ENCODE data around the gene PISD.

Gene PISD

GRCh38 chr22:31585161-31585859 lies 76.7 kb downstream of the PISD start:
- peaks cover 47% of the 10 kb centered on the region for H3K4me1 Mint-ChIP-seq
- H3K27me3 Mint-ChIP-seq: no peaks in the 10 kb centered on the region
- H3K4me3 Mint-ChIP-seq: no peak overlapping the region
- H3K27ac Mint-ChIP-seq: no peak overlapping the region
- DNase-seq: no peak
- H3K9me3 Mint-ChIP-seq: no peaks in the 10 kb centered on the region
- no peak for ATAC-seq

- ATAC-seq (no peak), DNase-seq (no peak)
- H3K9me3 Mint-ChIP-seq: no peaks in the 10 kb centered on the region
- H3K27me3 Mint-ChIP-seq: no peaks in the 10 kb centered on the region
- peaks cover 47% of the 10 kb centered on the region for H3K4me1 Mint-ChIP-seq
- H3K4me3 Mint-ChIP-seq: no peak overlapping the region
- H3K27ac Mint-ChIP-seq: no peak overlapping the region
Measured at GRCh38 chr22:31584804-31585160, 77.2 kb downstream of the PISD start.

GRCh38 chr22:31583861-31584485 lies 78.0 kb downstream of the PISD start:
- H3K27ac Mint-ChIP-seq: peak overlapping the region; percentile 46 to 85

GRCh38 chr22:31579835-31580242 lies 82.2 kb downstream of the PISD start:
- H3K4me1 Mint-ChIP-seq: peaks cover 33% of the 10 kb centered on the region
- no peak for ATAC-seq
- no peaks in the 10 kb centered on the region for H3K27me3 Mint-ChIP-seq
- no peak overlapping the region for H3K4me3 Mint-ChIP-seq
- H3K9me3 Mint-ChIP-seq: no peaks in the 10 kb centered on the region
- peak overlapping the region in 1 of 2 donors; percentile 3 for H3K27ac Mint-ChIP-seq
- no peak for DNase-seq

More at GRCh38 chr22:31583861-31584485, 78.0 kb downstream of the PISD start:
- DNase-seq (no peak), ATAC-seq (no peak)
- Mint-ChIP-seq H3K4me3 (no peak overlapping the region), H3K27me3 (no peaks in the 10 kb centered on the region), H3K4me1 (peaks cover 47% of the 10 kb centered on the region), H3K9me3 (no peaks in the 10 kb centered on the region)

GRCh38 chr22:31578171-31578570 lies 83.8 kb downstream of the PISD start:
- no peak for ATAC-seq
- Mint-ChIP-seq H3K4me1 (peaks cover 16% of the 10 kb centered on the region), H3K27ac (no peak overlapping the region), H3K27me3 (no peaks in the 10 kb centered on the region), H3K9me3 (no peaks in the 10 kb centered on the region), H3K4me3 (no peak overlapping the region)
- DNase-seq: no peak

- peak overlapping the region in 1 of 2 donors; percentile 1 for H3K27ac Mint-ChIP-seq
Measured at GRCh38 chr22:31577711-31578110, 84.3 kb downstream of the PISD start.

GRCh38 chr22:31575190-31575589 lies 86.8 kb downstream of the PISD start:
- Mint-ChIP-seq H3K27ac (peak overlapping the region in 1 of 2 donors; percentile 33), H3K9me3 (no peaks in the 10 kb centered on the region)

More at GRCh38 chr22:31577711-31578110, 84.3 kb downstream of the PISD start:
- H3K9me3 Mint-ChIP-seq: no peaks in the 10 kb centered on the region
- DNase-seq (no peak), ATAC-seq (no peak)
- H3K27me3 Mint-ChIP-seq: no peaks in the 10 kb centered on the region
- H3K4me3 Mint-ChIP-seq: no peak overlapping the region
- H3K4me1 Mint-ChIP-seq: peaks cover 12% of the 10 kb centered on the region

GRCh38 chr22:31574055-31574670 lies 87.9 kb downstream of the PISD start:
- H3K27me3 Mint-ChIP-seq: no peaks in the 10 kb centered on the region
- H3K4me1 Mint-ChIP-seq: peaks cover 9% of the 10 kb centered on the region
- no peak overlapping the region for H3K4me3 Mint-ChIP-seq
- H3K9me3 Mint-ChIP-seq: no peaks in the 10 kb centered on the region
- no peak for DNase-seq
- ATAC-seq: no peak
- peak overlapping the region; percentile 13 to 87 for H3K27ac Mint-ChIP-seq

More at GRCh38 chr22:31575190-31575589, 86.8 kb downstream of the PISD start:
- H3K4me1 Mint-ChIP-seq: peaks cover 7% of the 10 kb centered on the region
- no peak overlapping the region for H3K4me3 Mint-ChIP-seq
- ATAC-seq (no peak), DNase-seq (no peak)
- H3K27me3 Mint-ChIP-seq: no peaks in the 10 kb centered on the region

- H3K4me3 Mint-ChIP-seq: no peak overlapping the region
- peaks cover 10% of the 10 kb centered on the region for H3K4me1 Mint-ChIP-seq
- no peaks in the 10 kb centered on the region for H3K9me3 Mint-ChIP-seq
- H3K27ac Mint-ChIP-seq: peak overlapping the region in 1 of 2 donors; percentile 51
- DNase-seq (no peak), ATAC-seq (no peak)
- no peaks in the 10 kb centered on the region for H3K27me3 Mint-ChIP-seq
Measured at GRCh38 chr22:31572939-31573338, 89.1 kb downstream of the PISD start.

GRCh38 chr22:31569126-31569525 lies 92.9 kb downstream of the PISD start:
- Mint-ChIP-seq H3K9me3 (no peaks in the 10 kb centered on the region), H3K4me1 (peaks cover 19% of the 10 kb centered on the region), H3K4me3 (no peak overlapping the region), H3K27ac (peak overlapping the region in 1 of 2 donors; percentile 88), H3K27me3 (no peaks in the 10 kb centered on the region)
- no peak for DNase-seq
- no peak for ATAC-seq
